H1 (cell line): ENCODE results near the gene PTPRC. TPM values are rescaled to one million over a fixed set of nuclear protein-coding genes. Genes with fewer than 3 reads are reported as not detected.

Experiments used
- CTCF ChIP-seq, 3 experiments: IDR thresholded peaks; 1 replicate in 2 of 3; 2 replicates in 1 of 3; pipeline versions ENCODE4 v1.5.1 to v1.6.1; 2011; ENCODE audit warnings: low read length in 3 of 3, mild to moderate bottlenecking in 3 of 3, inconsistent platforms in 2 of 3, low read depth in 1 of 3, moderate library complexity in 1 of 3; ENCODE audit not compliant: insufficient read depth in 1 of 3; ENCODE audit errors: control extremely low read depth in 1 of 3
- HDAC2 ChIP-seq, 2 experiments: fragments of 300-600 bp in 1 of 2; sonication (generic) in 1 of 2; IDR thresholded peaks; 2 replicates each; pipeline ENCODE4 v1.6.1; 2011 to 2012; ENCODE audit warnings: low read depth in 2 of 2, low read length in 2 of 2, mild to moderate bottlenecking in 2 of 2, moderate library complexity in 2 of 2, borderline replicate concordance in 1 of 2, inconsistent platforms in 1 of 2
- KDM1A ChIP-seq: fragments of 200-600, 300-600 bp; sonication (generic); IDR thresholded peaks from 2 replicates; pipeline ENCODE4 v1.7.1; 2016; ENCODE audit warnings: mild to moderate bottlenecking, low read length, borderline replicate concordance
- RAD21 ChIP-seq, 2 experiments: IDR thresholded peaks in 1 of 2; conservative IDR thresholded peaks in 1 of 2; 2 replicates each; pipeline ENCODE4 v1.6.1; 2011; ENCODE audit warnings: low read depth in 2 of 2, low read length in 2 of 2, improper control_type of control experiment in 1 of 2, inconsistent platforms in 1 of 2, mild to moderate bottlenecking in 1 of 2, moderate library complexity in 1 of 2
- RBBP5 ChIP-seq: IDR thresholded peaks from 2 replicates; pipeline ENCODE4 v1.7.1; 2012; ENCODE audit warnings: low read depth, mild to moderate bottlenecking, inconsistent platforms, low read length, moderate library complexity, borderline replicate concordance
- SIRT6 ChIP-seq: IDR thresholded peaks from one replicate; pipeline ENCODE4 v1.7.1; 2012; ENCODE audit warnings: low read length, inconsistent platforms
- SRF ChIP-seq: IDR thresholded peaks from 2 replicates; pipeline ENCODE4 v1.6.1; 2011; ENCODE audit warnings: mild to moderate bottlenecking, low read depth, low read length, moderate library complexity
- polyA plus RNA-seq, 7 experiments: library from polyadenylated mRNA; depleted of rRNA in 3 of 7; stranded (reverse) in 5 of 7; unstranded in 2 of 7; fragments of >200 nt in 5 of 7; fragments of 200-250 nt in 2 of 7; gene quantifications; 1 replicate in 5 of 7; 2 replicates in 1 of 7; 4 replicates in 1 of 7; pipeline versions ENCODE4 v1.2.1 to v1.2.3, GENCODE V29; 2011 to 2013; ENCODE audit warnings: missing spikeins in 2 of 7, mixed read lengths in 2 of 7
- total RNA-seq: library from RNA; stranded (reverse); fragmentation: NEBNext Ultra II Directional; extraction: Animal tissue kit (Norgen Biotek cat#: 25700); gene quantifications from 2 replicates; pipeline ENCODE4 v1.2.1, GENCODE V29; 2021
- TF ChIP-seq, protein P1 (sequence below): fragments of 300-600 bp; sonication (generic); IDR thresholded peaks from 2 replicates; pipeline ENCODE4 v1.7.1; 2012; ENCODE audit warnings: low read length, moderate library complexity, mild to moderate bottlenecking, inconsistent platforms; ENCODE audit not compliant: insufficient replicate concordance

PTPRC gene
- total and polyA plus RNA-seq, 2 of the 8 experiments (the other 6 are each of a cell fraction or from before 2014, with no cell fraction given), result 0.05 TPM; not detected in 1

GRCh38 chr1:198682850-198683249, 44.0 kb downstream of the PTPRC start (continued):
- TF ChIP-seq, protein P1, sequence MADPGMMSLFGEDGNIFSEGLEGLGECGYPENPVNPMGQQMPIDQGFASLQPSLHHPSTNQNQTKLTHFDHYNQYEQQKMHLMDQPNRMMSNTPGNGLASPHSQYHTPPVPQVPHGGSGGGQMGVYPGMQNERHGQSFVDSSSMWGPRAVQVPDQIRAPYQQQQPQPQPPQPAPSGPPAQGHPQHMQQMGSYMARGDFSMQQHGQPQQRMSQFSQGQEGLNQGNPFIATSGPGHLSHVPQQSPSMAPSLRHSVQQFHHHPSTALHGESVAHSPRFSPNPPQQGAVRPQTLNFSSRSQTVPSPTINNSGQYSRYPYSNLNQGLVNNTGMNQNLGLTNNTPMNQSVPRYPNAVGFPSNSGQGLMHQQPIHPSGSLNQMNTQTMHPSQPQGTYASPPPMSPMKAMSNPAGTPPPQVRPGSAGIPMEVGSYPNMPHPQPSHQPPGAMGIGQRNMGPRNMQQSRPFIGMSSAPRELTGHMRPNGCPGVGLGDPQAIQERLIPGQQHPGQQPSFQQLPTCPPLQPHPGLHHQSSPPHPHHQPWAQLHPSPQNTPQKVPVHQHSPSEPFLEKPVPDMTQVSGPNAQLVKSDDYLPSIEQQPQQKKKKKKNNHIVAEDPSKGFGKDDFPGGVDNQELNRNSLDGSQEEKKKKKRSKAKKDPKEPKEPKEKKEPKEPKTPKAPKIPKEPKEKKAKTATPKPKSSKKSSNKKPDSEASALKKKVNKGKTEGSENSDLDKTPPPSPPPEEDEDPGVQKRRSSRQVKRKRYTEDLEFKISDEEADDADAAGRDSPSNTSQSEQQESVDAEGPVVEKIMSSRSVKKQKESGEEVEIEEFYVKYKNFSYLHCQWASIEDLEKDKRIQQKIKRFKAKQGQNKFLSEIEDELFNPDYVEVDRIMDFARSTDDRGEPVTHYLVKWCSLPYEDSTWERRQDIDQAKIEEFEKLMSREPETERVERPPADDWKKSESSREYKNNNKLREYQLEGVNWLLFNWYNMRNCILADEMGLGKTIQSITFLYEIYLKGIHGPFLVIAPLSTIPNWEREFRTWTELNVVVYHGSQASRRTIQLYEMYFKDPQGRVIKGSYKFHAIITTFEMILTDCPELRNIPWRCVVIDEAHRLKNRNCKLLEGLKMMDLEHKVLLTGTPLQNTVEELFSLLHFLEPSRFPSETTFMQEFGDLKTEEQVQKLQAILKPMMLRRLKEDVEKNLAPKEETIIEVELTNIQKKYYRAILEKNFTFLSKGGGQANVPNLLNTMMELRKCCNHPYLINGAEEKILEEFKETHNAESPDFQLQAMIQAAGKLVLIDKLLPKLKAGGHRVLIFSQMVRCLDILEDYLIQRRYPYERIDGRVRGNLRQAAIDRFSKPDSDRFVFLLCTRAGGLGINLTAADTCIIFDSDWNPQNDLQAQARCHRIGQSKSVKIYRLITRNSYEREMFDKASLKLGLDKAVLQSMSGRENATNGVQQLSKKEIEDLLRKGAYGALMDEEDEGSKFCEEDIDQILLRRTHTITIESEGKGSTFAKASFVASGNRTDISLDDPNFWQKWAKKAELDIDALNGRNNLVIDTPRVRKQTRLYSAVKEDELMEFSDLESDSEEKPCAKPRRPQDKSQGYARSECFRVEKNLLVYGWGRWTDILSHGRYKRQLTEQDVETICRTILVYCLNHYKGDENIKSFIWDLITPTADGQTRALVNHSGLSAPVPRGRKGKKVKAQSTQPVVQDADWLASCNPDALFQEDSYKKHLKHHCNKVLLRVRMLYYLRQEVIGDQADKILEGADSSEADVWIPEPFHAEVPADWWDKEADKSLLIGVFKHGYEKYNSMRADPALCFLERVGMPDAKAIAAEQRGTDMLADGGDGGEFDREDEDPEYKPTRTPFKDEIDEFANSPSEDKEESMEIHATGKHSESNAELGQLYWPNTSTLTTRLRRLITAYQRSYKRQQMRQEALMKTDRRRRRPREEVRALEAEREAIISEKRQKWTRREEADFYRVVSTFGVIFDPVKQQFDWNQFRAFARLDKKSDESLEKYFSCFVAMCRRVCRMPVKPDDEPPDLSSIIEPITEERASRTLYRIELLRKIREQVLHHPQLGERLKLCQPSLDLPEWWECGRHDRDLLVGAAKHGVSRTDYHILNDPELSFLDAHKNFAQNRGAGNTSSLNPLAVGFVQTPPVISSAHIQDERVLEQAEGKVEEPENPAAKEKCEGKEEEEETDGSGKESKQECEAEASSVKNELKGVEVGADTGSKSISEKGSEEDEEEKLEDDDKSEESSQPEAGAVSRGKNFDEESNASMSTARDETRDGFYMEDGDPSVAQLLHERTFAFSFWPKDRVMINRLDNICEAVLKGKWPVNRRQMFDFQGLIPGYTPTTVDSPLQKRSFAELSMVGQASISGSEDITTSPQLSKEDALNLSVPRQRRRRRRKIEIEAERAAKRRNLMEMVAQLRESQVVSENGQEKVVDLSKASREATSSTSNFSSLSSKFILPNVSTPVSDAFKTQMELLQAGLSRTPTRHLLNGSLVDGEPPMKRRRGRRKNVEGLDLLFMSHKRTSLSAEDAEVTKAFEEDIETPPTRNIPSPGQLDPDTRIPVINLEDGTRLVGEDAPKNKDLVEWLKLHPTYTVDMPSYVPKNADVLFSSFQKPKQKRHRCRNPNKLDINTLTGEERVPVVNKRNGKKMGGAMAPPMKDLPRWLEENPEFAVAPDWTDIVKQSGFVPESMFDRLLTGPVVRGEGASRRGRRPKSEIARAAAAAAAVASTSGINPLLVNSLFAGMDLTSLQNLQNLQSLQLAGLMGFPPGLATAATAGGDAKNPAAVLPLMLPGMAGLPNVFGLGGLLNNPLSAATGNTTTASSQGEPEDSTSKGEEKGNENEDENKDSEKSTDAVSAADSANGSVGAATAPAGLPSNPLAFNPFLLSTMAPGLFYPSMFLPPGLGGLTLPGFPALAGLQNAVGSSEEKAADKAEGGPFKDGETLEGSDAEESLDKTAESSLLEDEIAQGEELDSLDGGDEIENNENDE, result no peak
- no peak for TF ChIP-seq RBBP5
- no peak for TF ChIP-seq SIRT6
- TF ChIP-seq SRF, result no peak
- no peak for TF ChIP-seq CTCF (IDR thresholded peaks at IDR 0.05; ENCODE audit: control extremely low read depth in 1 of 3, insufficient read depth in 1 of 3, low read depth in 1 of 3, low read length in 3 of 3)
- TF ChIP-seq KDM1A, result no peak
- TF ChIP-seq RAD21 (IDR thresholded peaks at IDR 0.05 in 1 of 2, conservative IDR thresholded peaks at IDR 0.05 in 1 of 2; ENCODE audit: low read depth in 2 of 2, low read length in 2 of 2), result no peak
- no peak for TF ChIP-seq HDAC2 (IDR thresholded peaks at IDR 0.05; ENCODE audit: borderline replicate concordance in 1 of 2, low read depth in 2 of 2, low read length in 2 of 2)
